Gastrocnemius medialis (tissue), 4 donors: ENCODE results near the gene TRAPPC2L. TPM values are rescaled to one million over a fixed set of nuclear protein-coding genes. Genes with fewer than 3 reads are reported as not detected.

Experiments used
- ATAC-seq, 2 donors: fragments of 150-250 bp; one replicate each; pipeline ENCODE4 v1.9.1; 2016
- DNase-seq, 2 donors: peaks; one replicate each; pipeline ENCODE4 v3.0.0-alpha.2; 2019
- H3K27ac ChIP-seq, 4 donors: fragments of 200-600 bp; sonication (generic); 1 replicate in 1 of 4; 2 replicates in 3 of 4; pipeline ENCODE4 v1.5.1; 2016 to 2018; ENCODE audit warnings: mild to moderate bottlenecking in 2 of 4, moderate library complexity in 1 of 4
- H3K27me3 ChIP-seq, 3 donors: fragments of 200-600 bp; sonication (generic) in 2 of 3; 1 replicate in 1 of 3; 2 replicates in 2 of 3; pipeline versions ENCODE4 v1.5.1 to v1.6.0; 2016 to 2019; ENCODE audit warnings: mild to moderate bottlenecking in 1 of 3, moderate library complexity in 1 of 3
- H3K36me3 ChIP-seq, 2 donors: fragments of 200-600 bp; sonication (generic) in 1 of 2; one replicate each; pipeline ENCODE4 v1.5.1; 2017 to 2018
- H3K4me1 ChIP-seq, 2 donors: fragments of 200-600 bp; sonication (generic) in 1 of 2; one replicate each; pipeline ENCODE4 v1.5.1; 2016 to 2017; ENCODE audit warnings: mild to moderate bottlenecking in 2 of 2
- H3K4me3 ChIP-seq, 4 donors: fragments of 200-600 bp; sonication (generic) in 3 of 4; 1 replicate in 1 of 4; 2 replicates in 3 of 4; pipeline ENCODE4 v1.5.1; 2016 to 2019; ENCODE audit warnings: mild to moderate bottlenecking in 2 of 4
- H3K9me3 ChIP-seq, 3 donors: fragments of 200-600 bp; sonication (generic) in 2 of 3; 1 replicate in 1 of 3; 2 replicates in 2 of 3; pipeline ENCODE4 v1.5.1; 2016 to 2019
- CTCF ChIP-seq, 5 experiments: fragments of 450-650 bp in 3 of 5; fragments of 200-600 bp in 2 of 5; sonication (generic) in 2 of 5; IDR thresholded peaks in 4 of 5; conservative IDR thresholded peaks in 1 of 5; 1 replicate in 4 of 5; 2 replicates in 1 of 5; pipeline ENCODE4 v1.5.1; 2016 to 2019; ENCODE audit warnings: antibody characterized with exemption in 5 of 5, mild to moderate bottlenecking in 3 of 5, moderate library complexity in 3 of 5
- POLR2A ChIP-seq, 2 donors: fragments of 450-650 bp; IDR thresholded peaks; one replicate each; pipeline ENCODE4 v1.6.1; 2017; ENCODE audit warnings: antibody characterized with exemption in 2 of 2, mild to moderate bottlenecking in 2 of 2, moderate library complexity in 2 of 2
- in situ Hi-C, 4 donors: fragments of 200-750 bp; cut with MboI; loops; one replicate each; pipeline versions ENCODE4 v1.15.0 to v1.8.0; 2017; ENCODE audit warnings: low sequenced_read_pairs in 4 of 4
- intact Hi-C: fragments of 100-400 bp; cut with DNase I; formaldehyde crosslinking; loops from one replicate; pipeline ENCODE4 v1.15.1; 2023; ENCODE audit warnings: low total_unique reads
- total RNA-seq, 4 donors: library from RNA; depleted of rRNA; stranded (reverse); fragments of >200 nt; gene quantifications; one replicate each; pipeline versions ENCODE4 v1.1.0 to v1.2.3, GENCODE V29; 2016

Gene TRAPPC2L
- total RNA-seq, 4 donors from 2014 or later = 17.8 to 27.9 (median 20.5) TPM

- Histone ChIP-seq H3K27ac (no peak overlapping the region), H3K4me1 (peaks cover 27 to 45% of the 10 kb centered on the region in 2 donors), H3K9me3 (no peaks in the 10 kb centered on the region), H3K27me3 (no peaks in the 10 kb centered on the region), H3K4me3 (no peak overlapping the region), H3K36me3 (no peaks in the 10 kb centered on the region)
- TF ChIP-seq POLR2A (IDR thresholded peaks at IDR 0.05) (no peak), CTCF (IDR thresholded peaks at IDR 0.05 in 4 of 5, conservative IDR thresholded peaks at IDR 0.05 in 1 of 5) (no peak)
- ATAC-seq (no peak), DNase-seq (no peak)
- in situ Hi-C loops = no loop called here
- intact Hi-C loops = loop anchor here (10.0 kb wide), 1 partner anchor 46 kb away; the partner anchor contains the start of genes GALNS and TRAPPC2L
Measured at GRCh38 chr16:88900662-88901052, 43.7 kb downstream of the TRAPPC2L start.

- Histone ChIP-seq H3K4me3 (no peak overlapping the region), H3K27ac (peak overlapping the region in 1 of 4 donors; percentile 82), H3K36me3 (no peaks in the 10 kb centered on the region), H3K4me1 (peaks cover 15 to 34% of the 10 kb centered on the region in 2 donors), H3K9me3 (no peaks in the 10 kb centered on the region), H3K27me3 (no peaks in the 10 kb centered on the region)
- in situ Hi-C loops = no loop called here
- ATAC-seq (no peak), DNase-seq (no peak)
- no peak for TF ChIP-seq CTCF (IDR thresholded peaks at IDR 0.05 in 4 of 5, conservative IDR thresholded peaks at IDR 0.05 in 1 of 5)
- TF ChIP-seq POLR2A (IDR thresholded peaks at IDR 0.05) = no peak
- intact Hi-C loops = loop anchor here (10.0 kb wide), 1 partner anchor 47 kb away; the partner anchor contains the start of genes GALNS and TRAPPC2L
Measured at GRCh38 chr16:88901718-88902337, 44.9 kb downstream of the TRAPPC2L start.

GRCh38 chr16:88902744-88903143 lies 45.8 kb downstream of the TRAPPC2L start:
- Histone ChIP-seq H3K4me3 (no peak overlapping the region), H3K27ac (peak overlapping the region; percentile 64 to 83 (median 73)), H3K9me3 (no peaks in the 10 kb centered on the region), H3K27me3 (no peaks in the 10 kb centered on the region), H3K36me3 (no peaks in the 10 kb centered on the region), H3K4me1 (peaks cover 7 to 25% of the 10 kb centered on the region in 2 donors)
- in situ Hi-C loops = no loop called here
- no peak for ATAC-seq
- no peak for TF ChIP-seq CTCF (IDR thresholded peaks at IDR 0.05 in 4 of 5, conservative IDR thresholded peaks at IDR 0.05 in 1 of 5)
- TF ChIP-seq POLR2A (IDR thresholded peaks at IDR 0.05) = no peak
- intact Hi-C loops = loop anchor here (10.0 kb wide), 1 partner anchor 48 kb away; the partner anchor contains the start of genes GALNS and TRAPPC2L
- DNase-seq = no peak

GRCh38 chr16:88903267-88903666 lies 46.3 kb downstream of the TRAPPC2L start:
- peak; percentile 59 to 72 for ATAC-seq
- TF ChIP-seq CTCF (IDR thresholded peaks at IDR 0.05 in 4 of 5, conservative IDR thresholded peaks at IDR 0.05 in 1 of 5) = no peak
- peak in 1 of 2 donors; percentile 66 for TF ChIP-seq POLR2A (IDR thresholded peaks at IDR 0.05)
- Histone ChIP-seq H3K36me3 (no peaks in the 10 kb centered on the region), H3K27ac (peak overlapping the region; percentile 64 to 83 (median 73)), H3K4me3 (no peak overlapping the region), H3K9me3 (no peaks in the 10 kb centered on the region), H3K4me1 (peaks cover 7 to 20% of the 10 kb centered on the region in 2 donors), H3K27me3 (no peaks in the 10 kb centered on the region)
- in situ Hi-C loops (no loop called here), intact Hi-C loops (loop anchor here (10.0 kb wide), 1 partner anchor 48 kb away; the partner anchor contains the start of genes GALNS and TRAPPC2L)
- peak; percentile 36 to 71 for DNase-seq
